ENCODE results near the gene BASP1. TPM values are rescaled to one million over a fixed set of nuclear protein-coding genes. Genes with fewer than 3 reads are reported as not detected.

BASP1 gene
- total RNA-seq: 69.8 and 77.5 TPM in 2 replicates

DNA sequence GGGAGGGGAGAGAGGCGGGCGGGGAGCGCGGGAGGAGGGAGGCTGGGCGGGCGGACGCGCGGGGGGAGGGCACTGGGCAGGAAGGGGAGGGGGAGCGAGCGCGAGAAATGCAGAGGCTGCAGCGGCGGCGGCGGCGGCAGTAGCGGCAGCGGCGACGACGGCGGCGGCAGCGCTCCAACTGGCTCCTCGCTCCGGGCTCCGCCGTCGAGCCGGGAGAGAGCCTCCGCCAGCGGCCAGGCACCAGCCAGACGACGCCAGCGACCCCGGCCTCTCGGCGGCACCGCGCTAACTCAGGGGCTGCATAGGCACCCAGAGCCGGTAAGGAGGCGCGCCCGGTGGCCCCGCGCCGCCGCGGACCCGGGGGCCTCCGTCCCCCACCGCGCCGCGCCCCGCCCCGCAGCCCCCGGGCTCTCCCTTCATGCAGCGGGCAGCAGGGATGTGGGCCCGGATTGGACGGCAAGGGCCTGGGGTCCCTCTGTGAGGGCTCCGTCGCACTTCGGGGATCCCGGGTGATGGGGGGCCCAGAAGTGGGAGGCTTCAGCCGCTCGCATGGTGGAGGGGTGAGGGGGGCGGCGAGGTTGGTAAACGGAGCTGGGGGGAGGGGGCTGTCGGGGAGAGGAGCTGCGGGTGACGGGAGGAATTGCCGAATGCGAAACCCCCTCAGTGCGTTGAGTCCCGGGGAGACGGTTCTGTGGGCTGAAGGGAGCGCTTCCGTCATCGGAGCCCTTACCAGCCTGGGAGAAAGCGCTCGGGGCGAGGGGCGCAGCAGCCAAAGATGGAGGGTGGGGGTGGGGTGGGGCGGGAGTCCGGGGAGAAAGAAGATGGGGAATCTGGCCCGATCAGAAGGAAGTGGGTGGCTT is at the start of gene BASP1:
BASP1 (plus strand) TSS at position 139 of the 860 bp plus-strand sequence. CDS start 57,586 bp downstream, outside the sequence.

Small RNAs within 50 kb of the gene (small RNA-seq; reads per million reads assigned to genes)
- gene RNU6-1003P: not detected

Measured in subcutaneous preadipocyte (primary cell).